Neural cell (in vitro differentiated cells): Measurements from ENCODE around the gene TRIM8. TPM values are rescaled to one million over a fixed set of nuclear protein-coding genes. Genes with fewer than 3 reads are reported as not detected.

Experiments used
- H2AFZ ChIP-seq: fragments of 200-600, 300-800 bp; sonication (generic), shearing (Covaris generic); 2 replicates; pipeline ENCODE4 v1.6.0; 2014; ENCODE audit warnings: low read depth, mild to moderate bottlenecking, antibody characterized with exemption, low read length, moderate library complexity
- H3F3A ChIP-seq: fragments of 200-600 bp; shearing (Covaris generic); 2 replicates; pipeline ENCODE4 v1.6.1; 2016; ENCODE audit warnings: mild to moderate bottlenecking, moderate library complexity, mixed read lengths, antibody characterized with exemption, low read length; ENCODE audit not compliant: insufficient read depth, poor library complexity, severe bottlenecking
- H3K27ac ChIP-seq: fragments of 200-600, 300-800 bp; sonication (generic), shearing (Covaris generic); 2 replicates; pipeline ENCODE4 v1.5.1; 2014; ENCODE audit warnings: mild to moderate bottlenecking, low read length, moderate library complexity
- H3K27me3 ChIP-seq: fragments of 300-800, 200-600 bp; sonication (generic), shearing (Covaris generic); 2 replicates; pipeline ENCODE4 v1.6.0; 2014; ENCODE audit warnings: mild to moderate bottlenecking, low read depth, low read length, moderate library complexity; ENCODE audit not compliant: insufficient read depth
- H3K36me3 ChIP-seq: fragments of 300-800, 200-600 bp; sonication (generic), shearing (Covaris generic); 2 replicates; pipeline ENCODE4 v1.5.1; 2014; ENCODE audit warnings: mild to moderate bottlenecking, antibody characterized with exemption, low read length, moderate library complexity; ENCODE audit not compliant: insufficient read depth
- H3K4me2 ChIP-seq: fragments of 300-800, 200-600 bp; sonication (generic), shearing (Covaris generic); 2 replicates; pipeline ENCODE4 v1.6.0; 2014; ENCODE audit warnings: mild to moderate bottlenecking, low read length
- H3K4me3 ChIP-seq: fragments of 300-800, 200-600 bp; sonication (generic), shearing (Covaris generic); 2 replicates; pipeline ENCODE4 v1.5.1; 2014; ENCODE audit warnings: mild to moderate bottlenecking, low read length, moderate library complexity
- H3K79me2 ChIP-seq: fragments of 200-600 bp; shearing (Covaris generic); replicated peaks from 2 replicates; pipeline ENCODE4 v1.6.0; 2014; ENCODE audit warnings: mild to moderate bottlenecking, low read length, moderate library complexity; ENCODE audit not compliant: insufficient read depth
- H3K9ac ChIP-seq: fragments of 300-800, 200-600 bp; sonication (generic), shearing (Covaris generic); 2 replicates; pipeline ENCODE4 v1.6.1; 2016; ENCODE audit warnings: mild to moderate bottlenecking, low read length, mixed read lengths
- H3K9me2 ChIP-seq: fragments of 200-600 bp; shearing (Covaris generic); 2 replicates; pipeline ENCODE4 v1.6.1; 2016; ENCODE audit warnings: mild to moderate bottlenecking, low read length, mixed read lengths; ENCODE audit not compliant: insufficient read depth
- H3K9me3 ChIP-seq: fragments of 200-600, 300-800 bp; sonication (generic), shearing (Covaris generic); 2 replicates; pipeline ENCODE4 v1.6.1; 2016; ENCODE audit warnings: mild to moderate bottlenecking, mixed run types, low read length, moderate library complexity, mixed read lengths
- H4K20me1 ChIP-seq: fragments of 200-600 bp; shearing (Covaris generic); 2 replicates; pipeline ENCODE4 v1.6.1; 2016; ENCODE audit warnings: mild to moderate bottlenecking, mixed run types; ENCODE audit not compliant: insufficient read depth
- CTCF ChIP-seq: fragments of 450-650 bp; IDR thresholded peaks from 2 replicates; pipeline ENCODE4 v1.5.1; 2014; ENCODE audit warnings: antibody characterized with exemption, mild to moderate bottlenecking, moderate library complexity; ENCODE audit not compliant: poor library complexity, severe bottlenecking
- EP300 ChIP-seq: fragments of 450-650 bp; conservative IDR thresholded peaks from 2 replicates; pipeline ENCODE4 v1.6.1; 2014; ENCODE audit warnings: antibody characterized with exemption, mild to moderate bottlenecking, moderate library complexity; ENCODE audit not compliant: poor library complexity, severe bottlenecking
- EZH2 ChIP-seq: fragments of 200-600, 300-800 bp; shearing (Covaris generic), sonication (generic); IDR thresholded peaks from 2 replicates; pipeline ENCODE4 v1.6.1; 2014; ENCODE audit warnings: antibody characterized with exemption, low read length, borderline replicate concordance, mild to moderate bottlenecking; ENCODE audit not compliant: insufficient read depth, poor library complexity, severe bottlenecking
- MXI1 ChIP-seq: fragments of 450-650 bp; conservative IDR thresholded peaks from 2 replicates; pipeline ENCODE4 v1.6.1; 2014; ENCODE audit warnings: antibody characterized with exemption, mild to moderate bottlenecking; ENCODE audit not compliant: poor library complexity, severe bottlenecking
- POLR2AphosphoS5 ChIP-seq: IDR thresholded peaks from 2 replicates; pipeline ENCODE4 v1.6.1; 2012
- RAD21 ChIP-seq: fragments of 450-650 bp; conservative IDR thresholded peaks from 2 replicates; pipeline ENCODE4 v1.6.1; 2014; ENCODE audit warnings: antibody characterized with exemption, mild to moderate bottlenecking, moderate library complexity
- SMC3 ChIP-seq: fragments of 450-650 bp; conservative IDR thresholded peaks from 2 replicates; pipeline ENCODE4 v1.6.1; 2014; ENCODE audit warnings: antibody characterized with exemption, mild to moderate bottlenecking, moderate library complexity; ENCODE audit not compliant: poor library complexity
- TAF1 ChIP-seq: IDR thresholded peaks from 2 replicates; pipeline ENCODE4 v1.6.1; 2012; ENCODE audit warnings: low read depth
- polyA plus RNA-seq: library from polyadenylated mRNA; depleted of rRNA; stranded (reverse); fragments of >200 nt; gene quantifications from 2 replicates; pipeline ENCODE4 v1.2.3, GENCODE V29; 2014
- TF ChIP-seq, protein P1 (sequence below): IDR thresholded peaks from 2 replicates; pipeline ENCODE4 v1.6.1; 2012; ENCODE audit warnings: borderline replicate concordance

The TRIM8 gene
- polyA plus RNA-seq, 1 donor from 2014 or later: 47.5 TPM

DNA sequence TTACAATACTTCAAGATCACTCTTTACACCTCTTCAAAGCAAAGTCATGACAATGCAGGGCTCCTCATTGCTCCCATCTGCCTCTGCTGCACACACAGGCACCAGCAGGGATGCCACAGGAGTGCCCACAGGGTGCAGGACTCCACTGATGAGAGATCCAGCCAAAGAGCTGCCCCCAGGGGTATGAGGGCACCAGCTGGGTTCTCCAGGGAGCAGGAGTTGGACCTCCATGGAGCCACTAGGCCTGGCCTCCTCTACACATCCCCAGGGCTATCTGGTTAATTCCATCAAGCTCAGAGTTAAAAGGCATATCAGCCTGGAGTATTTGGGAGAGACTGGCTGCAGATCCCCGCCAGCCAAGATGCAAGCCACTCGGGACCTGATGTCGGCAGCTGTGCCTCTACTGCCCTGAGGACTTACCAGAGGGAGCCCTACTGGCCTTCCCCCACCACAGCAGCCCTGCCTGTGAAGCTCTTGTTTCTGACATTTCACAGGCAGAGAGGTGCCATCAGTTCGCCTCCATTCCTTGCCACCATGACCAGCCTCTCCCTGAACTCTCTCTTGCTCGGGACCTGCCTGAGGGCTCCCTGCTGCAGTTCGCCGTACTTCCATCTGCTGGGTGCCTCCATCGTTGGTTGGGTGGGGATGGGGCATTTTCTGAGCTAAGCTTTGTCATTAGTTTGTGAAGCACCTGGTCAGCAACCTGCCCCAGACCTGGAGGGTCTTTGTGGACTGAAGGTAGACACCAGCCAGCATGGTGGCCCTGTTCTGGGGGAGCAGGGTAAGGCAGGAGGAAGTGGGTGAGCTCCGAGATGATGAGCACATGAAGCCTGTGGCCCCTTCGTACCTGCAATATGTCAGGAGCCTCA lies 12.5 kb upstream of the TRIM8 start:
- H3F3A ChIP-seq: no peaks in the 10 kb centered on the region
- H3K36me3 ChIP-seq: no peaks in the 10 kb centered on the region
- TF ChIP-seq SMC3 (no peak), CTCF (no peak), RAD21 (no peak), EP300 (no peak), TAF1 (no peak), POLR2AphosphoS5 (no peak), EZH2 (no peak), MXI1 (no peak)
- TF ChIP-seq, protein P1, sequence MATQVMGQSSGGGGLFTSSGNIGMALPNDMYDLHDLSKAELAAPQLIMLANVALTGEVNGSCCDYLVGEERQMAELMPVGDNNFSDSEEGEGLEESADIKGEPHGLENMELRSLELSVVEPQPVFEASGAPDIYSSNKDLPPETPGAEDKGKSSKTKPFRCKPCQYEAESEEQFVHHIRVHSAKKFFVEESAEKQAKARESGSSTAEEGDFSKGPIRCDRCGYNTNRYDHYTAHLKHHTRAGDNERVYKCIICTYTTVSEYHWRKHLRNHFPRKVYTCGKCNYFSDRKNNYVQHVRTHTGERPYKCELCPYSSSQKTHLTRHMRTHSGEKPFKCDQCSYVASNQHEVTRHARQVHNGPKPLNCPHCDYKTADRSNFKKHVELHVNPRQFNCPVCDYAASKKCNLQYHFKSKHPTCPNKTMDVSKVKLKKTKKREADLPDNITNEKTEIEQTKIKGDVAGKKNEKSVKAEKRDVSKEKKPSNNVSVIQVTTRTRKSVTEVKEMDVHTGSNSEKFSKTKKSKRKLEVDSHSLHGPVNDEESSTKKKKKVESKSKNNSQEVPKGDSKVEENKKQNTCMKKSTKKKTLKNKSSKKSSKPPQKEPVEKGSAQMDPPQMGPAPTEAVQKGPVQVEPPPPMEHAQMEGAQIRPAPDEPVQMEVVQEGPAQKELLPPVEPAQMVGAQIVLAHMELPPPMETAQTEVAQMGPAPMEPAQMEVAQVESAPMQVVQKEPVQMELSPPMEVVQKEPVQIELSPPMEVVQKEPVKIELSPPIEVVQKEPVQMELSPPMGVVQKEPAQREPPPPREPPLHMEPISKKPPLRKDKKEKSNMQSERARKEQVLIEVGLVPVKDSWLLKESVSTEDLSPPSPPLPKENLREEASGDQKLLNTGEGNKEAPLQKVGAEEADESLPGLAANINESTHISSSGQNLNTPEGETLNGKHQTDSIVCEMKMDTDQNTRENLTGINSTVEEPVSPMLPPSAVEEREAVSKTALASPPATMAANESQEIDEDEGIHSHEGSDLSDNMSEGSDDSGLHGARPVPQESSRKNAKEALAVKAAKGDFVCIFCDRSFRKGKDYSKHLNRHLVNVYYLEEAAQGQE: no peak
- H3K9ac ChIP-seq: no peak overlapping the region
- no peaks in the 10 kb centered on the region for H3K27me3 ChIP-seq
- no peaks in the 10 kb centered on the region for H3K9me3 ChIP-seq
- no peak overlapping the region for H3K4me3 ChIP-seq
- no peaks in the 10 kb centered on the region for H3K79me2 ChIP-seq
- no peak overlapping the region for H3K4me2 ChIP-seq
- H2AFZ ChIP-seq: no peak overlapping the region
- no peaks in the 10 kb centered on the region for H4K20me1 ChIP-seq
- H3K9me2 ChIP-seq: no peaks in the 10 kb centered on the region
- no peak overlapping the region for H3K27ac ChIP-seq

- Histone ChIP-seq H3K9me3 (no peaks in the 10 kb centered on the region), H4K20me1 (no peaks in the 10 kb centered on the region), H3K36me3 (no peaks in the 10 kb centered on the region), H3K4me3 (no peak overlapping the region), H3K4me2 (no peak overlapping the region), H2AFZ (no peak overlapping the region), H3K27me3 (no peaks in the 10 kb centered on the region), H3K9me2 (no peaks in the 10 kb centered on the region), H3K79me2 (no peaks in the 10 kb centered on the region), H3F3A (no peaks in the 10 kb centered on the region), H3K9ac (no peak overlapping the region), H3K27ac (no peak overlapping the region)
- TF ChIP-seq SMC3 (no peak), POLR2AphosphoS5 (no peak), RAD21 (no peak), MXI1 (no peak), EP300 (no peak), EZH2 (no peak), TAF1 (no peak), CTCF (no peak)
- TF ChIP-seq, protein P1: no peak
These were observed 11.7 kb upstream of the TRIM8 start for GRCh38 chr10:102632394-102633111.
